Mucosa of stomach (tissue), 1 donor: ENCODE data around the gene CD164.
A peak's percentile ranks its signal among the peaks of the same experiment; 100 is the strongest.

Source experiments
- H3K27me3 ChIP-seq: one replicate; pipeline ENCODE4 v1.7.0; 2013; ENCODE audit warnings: mild to moderate bottlenecking, low read length; ENCODE audit not compliant: control insufficient read depth, insufficient read depth
- H3K36me3 ChIP-seq: one replicate; pipeline ENCODE4 v1.7.0; 2013; ENCODE audit warnings: low read length; ENCODE audit not compliant: control insufficient read depth, insufficient read depth
- H3K4me1 ChIP-seq: one replicate; pipeline ENCODE4 v1.7.0; 2013; ENCODE audit warnings: mild to moderate bottlenecking, low read length; ENCODE audit not compliant: control insufficient read depth, insufficient read depth
- H3K4me3 ChIP-seq: one replicate; pipeline ENCODE4 v1.7.0; 2013; ENCODE audit warnings: low read length
- H3K9ac ChIP-seq: one replicate; pipeline ENCODE4 v1.7.0; 2013; ENCODE audit warnings: mild to moderate bottlenecking, low read length, moderate library complexity
- H3K9me3 ChIP-seq: one replicate; pipeline ENCODE4 v1.7.0; 2013; ENCODE audit warnings: mild to moderate bottlenecking, low read length, moderate library complexity; ENCODE audit not compliant: control insufficient read depth
- donor health status: Pancreatic carcinoma.

CD164 gene

GRCh38 chr6:109320072-109320471 lies 62.2 kb downstream of the CD164 start:
- H3K9ac ChIP-seq = no peak overlapping the region
- H3K36me3 ChIP-seq = no peaks in the 10 kb centered on the region
- peaks cover 32% of the 10 kb centered on the region for H3K4me1 ChIP-seq
- H3K9me3 ChIP-seq = no peaks in the 10 kb centered on the region
- no peaks in the 10 kb centered on the region for H3K27me3 ChIP-seq
- H3K4me3 ChIP-seq = no peak overlapping the region

- no peaks in the 10 kb centered on the region for H3K36me3 ChIP-seq
- no peaks in the 10 kb centered on the region for H3K9me3 ChIP-seq
- H3K27me3 ChIP-seq = no peaks in the 10 kb centered on the region
- H3K4me1 ChIP-seq = peaks cover 32% of the 10 kb centered on the region
- H3K4me3 ChIP-seq = no peak overlapping the region
- H3K9ac ChIP-seq = peak overlapping the region; percentile 58
Measured at GRCh38 chr6:109318328-109318876, 63.9 kb downstream of the CD164 start.

GRCh38 chr6:109316909-109317308 lies 65.4 kb downstream of the CD164 start:
- H3K4me1 ChIP-seq = peaks cover 32% of the 10 kb centered on the region
- no peak overlapping the region for H3K9ac ChIP-seq
- no peaks in the 10 kb centered on the region for H3K9me3 ChIP-seq
- H3K27me3 ChIP-seq = no peaks in the 10 kb centered on the region
- H3K4me3 ChIP-seq = no peak overlapping the region
- H3K36me3 ChIP-seq = no peaks in the 10 kb centered on the region
